GM18909 (cell line): ENCODE measurements around the gene ELOF1.
A peak's percentile ranks its signal among the peaks of the same experiment; 100 is the strongest.
"Not testable (repeated sequence)": the region's sequence is repeated elsewhere in the genome, so short reads cannot be mapped to it uniquely, and the experiment has no call there.

Source experiments
- ATAC-seq: cut with Tn5 transposase; IDR thresholded peaks from one replicate; pipeline ENCODE4 v1.9.1; 2021; ENCODE audit warnings: mild to moderate bottlenecking; ENCODE audit not compliant: unreplicated experiment, poor library complexity

The ELOF1 gene

DNA sequence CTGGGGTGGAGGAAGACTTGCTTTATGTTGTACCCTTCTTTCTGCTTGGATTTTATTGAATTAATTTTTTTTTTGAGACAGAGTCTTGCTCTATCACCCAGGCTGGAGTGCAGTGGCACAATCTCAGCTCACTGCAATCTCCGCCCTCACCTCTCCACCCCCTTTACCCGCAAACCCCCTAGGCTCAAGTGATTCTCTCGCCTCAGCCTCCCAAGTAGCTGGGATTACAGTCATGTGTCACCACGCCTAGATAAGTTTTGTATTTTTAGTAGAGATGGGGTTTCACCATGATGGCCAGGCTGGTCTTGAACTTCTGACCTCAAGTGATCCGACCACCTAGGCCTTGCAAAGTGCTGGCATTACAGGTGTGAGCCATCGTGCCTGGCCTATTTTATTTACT, 14.3 kb upstream of the ELOF1 start:
- not testable (repeated sequence) for ATAC-seq

DNA sequence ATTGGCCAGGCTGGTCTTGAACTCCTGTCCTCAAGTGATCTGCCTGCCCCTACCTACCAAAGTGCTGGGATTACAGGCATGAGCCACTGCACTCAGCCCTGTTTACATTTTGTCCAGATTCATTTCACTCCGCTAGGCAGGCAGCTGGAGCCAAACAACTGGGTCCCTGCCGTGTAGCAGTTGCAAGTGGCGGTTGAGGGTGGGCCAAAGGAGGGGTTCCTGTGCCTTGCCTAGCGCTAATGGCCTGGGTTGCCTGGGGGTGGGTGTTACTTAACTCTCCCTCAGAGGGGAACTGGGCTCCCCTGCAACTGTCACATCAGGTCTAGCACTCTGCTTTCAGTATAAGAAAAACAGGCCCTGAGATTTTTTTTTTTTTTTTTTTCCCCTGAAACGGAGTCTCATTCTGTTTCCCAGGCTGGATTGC, 11.0 kb upstream of the ELOF1 start:
- ATAC-seq = no peak

DNA sequence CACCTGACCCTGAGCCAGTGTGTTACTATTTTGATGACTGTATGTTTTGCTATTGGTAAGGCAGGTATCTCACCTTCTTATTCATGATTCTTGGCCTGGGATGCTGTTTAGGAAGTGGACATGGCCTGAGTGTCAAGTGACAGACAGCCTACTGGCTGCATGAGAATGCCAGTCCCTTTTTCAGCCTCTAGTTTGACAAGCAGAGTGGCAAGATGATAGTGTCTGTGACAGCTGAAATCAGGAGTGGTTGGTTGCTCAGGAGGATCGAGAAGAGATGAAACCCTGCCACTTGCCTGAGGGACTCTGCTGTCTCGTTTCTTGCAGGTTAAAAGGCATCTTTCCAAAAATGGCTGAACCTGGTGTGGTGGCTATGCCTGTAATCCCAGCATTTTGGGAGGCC, 7.1 kb upstream of the ELOF1 start:
- no peak for ATAC-seq

DNA sequence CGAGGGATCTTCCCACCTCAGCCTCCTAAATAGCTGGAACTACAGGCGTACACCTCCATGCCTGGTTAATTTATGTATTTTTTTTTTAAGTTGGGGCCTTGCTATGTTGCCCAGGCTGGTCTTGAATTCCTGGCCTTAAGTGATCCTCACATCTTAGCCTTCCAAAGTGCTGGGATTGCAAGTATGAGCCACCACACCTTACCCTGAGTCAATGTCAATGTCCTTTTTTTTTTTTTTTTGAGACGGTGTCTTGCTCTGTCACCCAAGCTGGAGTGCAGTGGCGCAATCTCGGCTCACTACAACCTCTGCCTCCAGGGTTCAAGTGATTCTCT, 6.6 kb upstream of the ELOF1 start:
- ATAC-seq = not testable (repeated sequence)

DNA sequence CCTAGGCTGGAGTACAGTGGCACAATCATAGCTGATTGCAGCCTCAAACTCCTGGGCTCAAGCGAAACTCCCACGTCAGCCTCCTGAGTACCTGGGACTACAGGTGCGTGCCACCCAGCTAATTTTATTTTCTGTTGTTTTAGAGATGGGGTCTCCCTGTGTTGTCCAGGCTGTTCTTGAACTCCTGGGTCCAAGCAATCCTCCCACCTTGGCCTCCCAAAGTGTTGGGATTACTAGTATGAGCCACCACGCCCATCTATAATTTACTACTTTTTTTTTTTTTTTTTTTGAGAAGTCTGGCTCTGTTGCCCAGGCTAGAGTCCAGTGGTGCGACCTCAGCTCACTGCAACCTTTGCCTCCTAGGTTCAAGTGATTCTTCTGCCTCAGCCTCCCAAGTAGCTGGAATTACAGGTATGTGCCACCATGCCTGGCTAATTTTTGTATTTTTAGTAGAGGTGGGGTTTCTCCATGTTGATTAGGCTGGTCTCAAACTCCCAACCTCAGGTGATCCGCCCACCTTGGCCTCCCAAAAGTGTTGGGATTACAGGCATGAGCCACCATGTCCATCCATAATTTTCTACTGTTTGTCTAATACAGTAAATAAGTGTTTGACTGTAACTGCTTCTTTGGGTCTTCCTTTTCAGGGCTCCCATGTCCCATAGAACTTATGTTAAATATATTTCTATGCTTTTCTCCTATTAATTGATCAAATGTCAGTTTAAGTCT, 5.2 kb upstream of the ELOF1 start:
- ATAC-seq = not testable (repeated sequence)

DNA sequence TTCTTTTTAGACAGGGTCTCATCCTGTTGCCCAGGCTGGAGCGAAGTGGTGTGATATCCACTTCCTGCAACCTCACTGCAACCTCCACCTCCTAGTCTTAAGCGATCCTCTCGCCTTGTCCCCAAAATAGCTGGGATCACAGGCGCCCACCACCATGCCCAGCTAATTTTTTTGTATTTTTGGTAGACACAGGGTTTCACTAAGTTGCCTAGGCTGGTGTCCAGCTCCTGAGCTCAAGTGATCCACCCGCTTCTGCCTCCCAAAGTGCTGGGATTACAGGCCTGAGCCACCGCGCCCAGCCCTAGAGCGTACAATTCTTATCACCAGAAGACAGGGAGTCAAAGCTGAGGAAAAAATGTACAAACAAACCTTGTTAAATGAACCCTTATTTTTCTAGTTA, 4.5 kb upstream of the ELOF1 start:
- ATAC-seq = no peak

DNA sequence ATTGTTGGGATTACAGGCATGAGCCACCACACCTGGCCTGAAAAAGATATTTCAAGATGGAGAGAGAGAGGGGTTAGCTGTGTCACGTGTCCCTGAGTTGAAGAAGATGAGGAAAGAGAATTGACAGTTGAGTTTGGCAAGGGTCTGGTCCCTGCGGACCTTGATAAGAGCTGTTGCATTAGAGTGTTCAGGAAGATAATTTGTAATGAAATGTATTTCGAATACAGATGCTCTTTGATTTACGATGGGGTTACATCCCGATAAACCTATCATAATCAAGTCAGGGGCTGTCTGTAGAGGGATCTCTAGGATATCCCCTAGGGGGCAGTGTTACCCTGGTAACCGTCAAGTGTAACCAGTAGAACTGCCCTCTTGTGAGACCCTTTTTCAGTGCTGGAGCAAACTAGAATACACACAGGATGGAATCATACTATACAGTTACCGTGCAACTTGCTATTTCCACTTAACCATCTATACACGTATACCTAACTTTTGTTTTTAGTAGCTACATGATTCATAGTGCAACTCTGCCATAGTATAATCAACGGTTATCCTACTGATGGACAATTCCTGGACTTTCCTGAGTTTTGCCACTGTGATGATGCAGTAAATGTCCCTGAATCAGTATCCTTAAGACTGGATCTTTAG, 1.5 kb upstream of the ELOF1 start:
- peak; percentile 45 for ATAC-seq

DNA sequence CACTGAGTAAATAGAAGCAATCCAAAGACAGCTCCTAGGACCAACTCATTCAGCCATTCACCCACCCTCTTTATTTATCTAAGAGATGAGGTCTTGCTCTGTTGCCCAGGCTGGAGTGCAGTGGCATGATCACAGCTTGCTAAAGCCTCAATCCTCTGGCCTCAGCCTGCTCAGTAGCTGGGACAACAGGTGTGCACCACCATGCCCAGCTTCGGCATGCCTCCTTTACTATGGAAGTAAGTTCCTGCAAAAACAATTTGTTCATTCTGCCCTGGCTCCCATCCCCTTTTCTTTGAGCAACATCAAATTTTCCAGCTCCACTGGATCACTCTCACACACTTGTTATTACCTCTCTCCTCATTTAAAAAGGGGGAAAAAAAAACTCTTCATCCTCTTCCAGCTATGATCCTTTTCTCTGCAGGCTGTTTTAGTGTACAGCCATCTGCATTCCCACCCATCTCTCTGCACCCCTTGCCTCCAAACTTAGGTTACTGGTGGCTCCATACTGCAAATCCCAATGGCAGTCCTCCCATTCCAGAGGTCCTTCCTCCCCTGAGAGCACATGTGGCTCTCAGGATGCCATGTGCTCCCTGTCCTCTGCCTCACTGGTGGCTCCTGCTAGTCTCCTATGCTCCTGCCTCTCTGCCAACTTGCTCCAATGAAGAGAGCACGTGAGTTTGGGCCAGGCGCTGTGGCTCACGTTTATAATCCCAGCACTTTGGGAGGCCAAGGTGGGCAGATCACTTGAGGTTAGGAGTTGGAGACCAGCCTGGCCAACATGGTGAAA, 2.2 kb downstream of the ELOF1 start:
- no peak for ATAC-seq

DNA sequence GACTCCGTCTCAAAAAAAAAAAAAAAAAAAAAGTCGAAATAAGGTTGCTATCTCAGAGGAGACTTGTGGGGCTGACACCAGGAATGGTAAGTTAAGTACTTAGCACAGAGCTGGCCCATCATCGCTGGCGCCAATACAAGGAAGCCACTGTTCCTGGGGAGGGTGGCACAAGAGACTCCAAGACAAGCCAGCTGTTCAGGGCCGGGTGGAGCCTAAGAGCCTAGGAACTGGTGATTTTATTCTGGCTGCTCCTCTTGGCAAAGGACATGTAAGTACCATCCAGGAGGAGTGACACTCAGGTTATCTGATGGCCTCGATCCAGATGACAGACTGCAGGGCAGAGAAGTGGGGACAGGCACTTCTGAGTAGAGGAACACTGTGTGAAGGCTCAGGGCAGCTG, 3.8 kb downstream of the ELOF1 start:
- no peak for ATAC-seq

DNA sequence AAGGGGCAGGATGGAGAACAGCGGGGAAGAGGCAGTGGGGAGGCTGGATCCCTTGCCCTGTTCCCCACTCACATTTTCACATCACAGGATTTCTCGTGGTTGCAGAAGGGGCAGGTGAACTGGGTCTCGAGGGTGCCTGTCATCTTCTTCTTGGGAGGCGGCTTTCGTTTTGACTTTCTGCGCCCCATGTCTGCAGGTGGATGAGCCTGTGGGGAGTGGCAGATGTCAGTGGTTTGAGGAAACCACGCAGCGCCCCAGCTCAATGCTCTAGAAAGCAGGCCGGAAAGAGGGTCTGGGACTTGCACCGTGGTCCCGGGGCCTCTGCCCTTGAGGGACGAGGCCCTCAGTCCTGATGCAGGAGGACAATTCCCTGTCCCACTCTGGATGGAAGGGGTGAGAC, 4.9 kb downstream of the ELOF1 start:
- ATAC-seq = no peak

DNA sequence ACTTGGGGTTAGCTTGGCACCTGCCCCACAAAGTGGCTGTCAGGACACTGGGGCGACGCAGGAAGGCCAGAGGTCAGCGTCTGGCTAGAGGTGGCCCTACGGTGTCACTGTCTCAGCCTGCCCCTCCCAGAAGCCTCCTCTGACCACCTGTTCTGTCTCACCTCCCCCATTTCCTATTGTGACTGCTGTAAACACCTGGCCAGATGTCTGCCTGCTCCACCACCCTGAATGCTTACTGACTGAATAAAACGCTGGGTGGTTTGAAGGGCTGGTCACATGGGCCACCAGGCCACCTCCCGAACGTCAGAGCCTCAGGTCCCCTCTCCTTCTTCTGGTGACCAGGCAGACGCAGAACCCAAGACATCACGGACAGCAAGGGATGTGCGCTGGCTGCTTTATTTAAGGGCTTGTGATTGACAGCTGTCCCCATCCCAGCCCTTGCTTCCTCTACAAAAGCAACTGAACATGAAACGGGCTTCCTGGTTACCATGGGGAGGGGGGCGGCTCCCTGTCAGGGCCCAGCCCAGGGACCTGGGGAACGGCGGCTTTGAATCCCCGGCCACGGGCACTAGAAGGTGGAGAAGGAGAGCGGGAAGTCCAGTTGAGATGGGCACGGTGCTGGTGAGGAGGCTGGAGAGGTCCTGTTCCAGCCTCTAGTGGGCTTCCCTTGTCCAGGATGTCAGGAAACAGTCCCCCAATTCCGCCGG, 6.2 kb downstream of the ELOF1 start:
- no peak for ATAC-seq

DNA sequence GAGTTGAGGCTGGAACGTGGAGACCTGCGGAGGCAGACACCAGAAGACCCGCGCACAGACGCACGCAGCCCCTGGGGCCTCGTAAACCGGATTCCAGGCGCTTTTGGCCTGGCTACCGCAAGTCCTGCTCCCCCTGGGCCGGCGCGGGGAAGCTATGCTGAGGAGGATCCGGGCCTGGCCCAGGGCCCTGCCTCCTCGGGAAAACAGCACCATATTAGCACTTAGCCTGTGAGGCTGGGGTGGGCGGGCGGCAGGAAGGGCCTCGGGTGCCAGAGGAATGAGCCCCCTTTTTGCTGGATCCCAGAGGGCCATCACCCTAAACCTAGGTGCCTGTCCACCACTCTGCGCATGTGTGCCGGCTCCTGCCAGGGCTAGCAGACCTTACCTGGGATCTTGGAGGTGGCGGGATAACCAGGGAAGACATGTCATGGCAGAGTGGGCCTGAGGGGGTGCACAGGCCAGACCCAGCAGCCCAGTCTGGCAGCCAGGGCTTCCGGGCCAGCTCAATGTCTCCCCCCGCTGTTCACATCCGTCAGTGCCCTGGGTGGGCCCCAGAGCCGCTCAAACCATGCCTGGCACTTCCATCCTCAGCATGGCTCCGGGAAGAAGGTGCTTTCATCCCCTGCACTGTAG, 7.3 kb downstream of the ELOF1 start:
- ATAC-seq = no peak

DNA sequence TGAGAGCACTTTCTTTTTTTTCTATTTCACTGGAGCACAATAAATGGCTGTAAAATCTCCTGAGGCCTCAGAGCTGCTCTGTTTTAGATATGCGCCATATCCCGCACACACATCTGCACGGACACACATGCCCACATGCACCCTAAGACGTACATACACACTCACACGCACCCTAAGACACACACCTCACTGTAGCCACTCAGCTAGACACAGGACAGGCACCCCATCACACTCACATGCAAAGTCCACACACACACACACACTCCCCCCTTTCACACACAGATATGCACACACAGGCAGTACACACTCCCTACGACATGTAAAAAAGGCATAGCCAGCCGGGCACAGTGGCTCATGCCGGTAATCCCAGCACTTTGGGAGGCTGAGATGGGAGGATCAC, 8.8 kb downstream of the ELOF1 start:
- no peak for ATAC-seq

DNA sequence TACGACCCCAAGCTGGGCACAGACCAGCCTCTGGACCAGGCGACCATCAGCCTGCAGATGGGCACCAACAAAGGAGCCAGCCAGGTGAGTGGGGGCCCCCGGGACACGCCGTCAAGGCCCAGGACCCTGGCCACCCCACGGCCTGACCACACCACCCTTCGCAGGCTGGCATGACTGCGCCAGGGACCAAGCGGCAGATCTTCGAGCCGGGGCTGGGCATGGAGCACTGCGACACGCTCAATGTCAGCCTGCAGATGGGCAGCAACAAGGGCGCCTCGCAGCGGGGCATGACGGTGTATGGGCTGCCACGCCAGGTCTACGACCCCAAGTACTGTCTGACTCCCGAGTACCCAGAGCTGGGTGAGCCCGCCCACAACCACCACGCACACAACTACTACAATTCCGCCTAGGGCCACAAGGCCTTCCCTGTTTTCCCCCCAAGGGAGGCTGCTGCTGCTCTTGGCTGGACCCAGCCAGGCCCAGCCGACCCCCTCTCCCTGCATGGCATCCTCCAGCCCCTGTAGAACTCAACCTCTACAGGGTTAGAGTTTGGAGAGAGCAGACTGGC, 9.6 kb downstream of the ELOF1 start:
- no peak for ATAC-seq

DNA sequence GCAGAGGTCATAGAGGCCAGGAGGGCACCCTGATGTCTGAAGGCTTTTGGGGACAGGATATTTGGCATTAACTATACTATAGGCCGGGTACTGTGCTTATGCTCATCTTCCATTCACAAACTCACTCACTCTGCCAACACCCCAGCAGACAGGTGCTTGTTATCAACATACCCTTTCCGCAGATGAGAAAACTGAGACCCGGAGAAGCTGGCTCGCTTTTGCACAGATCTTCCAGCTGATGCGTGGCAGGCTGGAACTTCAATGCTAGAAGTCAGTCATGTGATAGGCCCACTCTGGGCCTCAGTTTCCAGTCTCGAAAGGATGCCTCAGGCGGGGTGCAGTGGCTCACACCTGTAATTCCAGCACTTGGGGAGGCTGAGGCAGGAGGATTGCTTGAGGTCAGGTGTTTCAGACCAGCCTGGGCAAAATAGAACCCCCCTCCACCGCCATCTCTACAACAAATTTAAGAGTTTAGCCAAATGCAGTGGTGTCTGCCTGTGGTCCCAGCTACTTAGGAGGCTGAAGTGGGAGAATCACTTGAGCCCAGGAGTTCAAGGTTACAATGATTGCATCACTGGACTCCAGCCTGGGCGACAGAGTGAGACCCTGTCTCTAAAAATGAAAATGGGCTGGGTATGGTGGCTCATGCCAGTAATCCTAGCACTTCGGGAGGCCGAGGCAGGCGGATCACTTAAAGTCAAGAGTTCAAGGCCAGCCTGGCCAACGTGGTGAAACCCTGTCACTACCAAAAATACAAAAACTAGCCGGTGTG, 10.9 kb downstream of the ELOF1 start:
- no peak for ATAC-seq

DNA sequence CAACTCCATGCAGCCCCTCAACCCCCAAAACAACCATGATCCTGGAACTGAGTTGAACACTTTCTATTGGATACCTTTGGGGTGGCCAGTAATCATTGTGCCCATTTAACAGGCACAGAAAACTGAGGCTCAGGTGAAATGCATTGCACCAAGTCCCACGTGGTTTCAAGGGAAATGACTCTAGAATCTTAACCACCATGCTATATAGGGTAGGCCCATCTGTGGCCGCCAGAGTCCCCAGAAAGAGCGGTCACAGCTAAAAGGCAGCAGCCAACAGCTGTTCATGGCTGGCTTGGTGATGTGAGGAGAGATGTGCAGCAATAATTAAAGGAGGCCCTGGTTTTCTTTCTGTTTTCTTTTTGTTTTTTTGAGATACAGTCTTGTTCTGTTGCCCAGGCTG, 17.8 kb downstream of the ELOF1 start:
- no peak for ATAC-seq

DNA sequence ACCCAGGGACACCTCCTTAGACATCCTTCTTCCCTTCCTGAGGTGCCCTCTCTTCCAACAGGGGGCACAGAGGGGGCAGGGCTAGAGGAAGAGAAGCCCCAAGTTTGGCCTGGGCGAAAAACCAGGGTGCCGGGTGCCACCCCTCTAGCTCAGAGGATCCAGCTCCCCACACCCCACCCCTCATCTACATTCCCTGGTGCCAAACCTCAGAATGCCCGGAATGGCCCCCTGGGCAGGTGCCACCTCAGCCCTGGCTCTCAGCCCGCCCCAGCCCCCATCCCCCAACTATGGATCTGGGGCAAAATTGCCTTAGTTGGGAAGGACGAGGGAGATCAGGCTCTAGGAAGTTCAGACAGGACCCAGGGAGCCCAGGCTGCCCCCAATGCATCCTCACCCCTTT, 18.4 kb downstream of the ELOF1 start:
- no peak for ATAC-seq

DNA sequence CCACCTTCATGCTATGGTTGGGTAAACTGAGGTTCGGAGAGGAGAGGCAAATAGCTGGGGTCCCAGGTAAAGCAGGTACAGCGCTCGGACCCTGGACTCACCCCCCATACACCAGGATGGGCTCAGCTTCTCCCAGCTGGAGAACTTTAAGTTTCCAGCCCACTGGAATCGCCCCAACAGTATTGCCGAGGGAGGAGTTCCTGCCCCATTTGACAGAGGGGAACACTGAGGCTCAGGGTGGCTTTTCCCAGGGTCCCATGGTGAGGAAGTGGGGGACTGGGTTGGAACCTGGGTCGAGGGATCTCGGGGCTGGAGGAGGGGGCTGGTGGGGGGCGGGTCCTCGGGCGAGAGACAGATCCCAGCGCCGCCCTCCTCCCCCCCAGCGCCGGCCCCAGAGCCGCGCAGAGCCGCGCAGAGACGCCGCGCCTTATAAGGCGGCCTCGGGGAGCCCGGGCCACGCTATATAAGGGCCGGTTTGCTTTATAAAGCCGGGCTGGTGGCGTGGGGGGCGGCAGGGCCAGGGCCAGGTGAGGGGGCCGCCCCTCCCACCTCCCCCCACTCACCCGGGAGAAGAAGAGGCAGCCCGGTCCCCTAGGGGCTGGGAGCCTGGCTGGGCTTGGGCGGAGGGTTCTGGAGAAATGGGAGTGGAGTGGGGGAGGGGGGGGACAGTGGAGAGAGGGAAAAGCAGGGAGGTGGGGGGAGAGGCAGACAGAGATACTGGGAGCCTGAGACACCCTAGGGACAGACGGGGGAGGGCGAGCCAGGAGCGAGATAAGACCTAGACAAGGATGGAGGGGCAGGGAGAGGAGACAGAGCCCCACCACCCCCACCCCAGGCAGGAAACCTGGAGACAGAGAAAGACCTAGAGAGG, 19.3 kb downstream of the ELOF1 start:
- ATAC-seq = no peak
